Esophagus muscularis mucosa (tissue), 4 donors: Measurements from ENCODE around the gene CALHM2.

ENCODE experiments used
- CTCF ChIP-seq, 3 experiments: fragments of 200-600 bp in 2 of 3; fragments of 450-650 bp in 1 of 3; sonication (generic) in 2 of 3; IDR thresholded peaks; one replicate each; pipeline ENCODE4 v1.5.1; 2017 to 2019; ENCODE audit warnings: antibody characterized with exemption in 3 of 3, mild to moderate bottlenecking in 2 of 3, moderate library complexity in 1 of 3
- EP300 ChIP-seq: sonication (generic); formaldehyde crosslinking; IDR thresholded peaks from one replicate; pipeline ENCODE4 v1.6.1; 2017; ENCODE audit warnings: antibody characterized with exemption
- POLR2A ChIP-seq: fragments of 450-650 bp; IDR thresholded peaks from one replicate; pipeline ENCODE4 v1.6.1; 2017; ENCODE audit warnings: antibody characterized with exemption, moderate library complexity, mild to moderate bottlenecking, low read depth
- POLR2AphosphoS5 ChIP-seq, 2 donors: sonication (generic); formaldehyde crosslinking; IDR thresholded peaks; one replicate each; pipeline ENCODE4 v1.6.1; 2017; ENCODE audit warnings: antibody characterized with exemption in 2 of 2

GRCh38 chr10:103457176-103457712, 5.1 kb upstream of the CALHM2 start:
- no peak for TF ChIP-seq CTCF (IDR thresholded peaks at IDR 0.05)
- no peak for TF ChIP-seq POLR2A
- TF ChIP-seq EP300 = no peak
- no peak for TF ChIP-seq POLR2AphosphoS5 (IDR thresholded peaks at IDR 0.05)
